NCI-H1436 treated with DMSO at 0.1 percent for 48 hours (cell line): Measurements from ENCODE around the gene PLLP.
A peak's percentile ranks its signal among the peaks of the same experiment; 100 is the strongest.
"Not testable (repeated sequence)": the region's sequence is repeated elsewhere in the genome, so short reads cannot be mapped to it uniquely, and the experiment has no call there.

Source experiments
- DNase-seq: peaks from one replicate; lab custom pipeline; 2025; lab: John Stamatoyannopoulos, UW

PLLP gene

GRCh38 chr16:57303021-57303909 is 18.8 kb upstream of the PLLP start:
- no peak for DNase-seq

GRCh38 chr16:57301126-57301817 is 16.8 kb upstream of the PLLP start:
- no peak for DNase-seq

- DNase-seq, result peak; percentile 98
Observed at GRCh38 chr16:57300387-57301125, 16.1 kb upstream of the PLLP start.

GRCh38 chr16:57299719-57300386 is 15.4 kb upstream of the PLLP start:
- DNase-seq, result peak; percentile 80

GRCh38 chr16:57299009-57299718 is 14.7 kb upstream of the PLLP start:
- DNase-seq, result peak; percentile 49

GRCh38 chr16:57297856-57298255 is 13.4 kb upstream of the PLLP start:
- DNase-seq, result no peak

- DNase-seq, result no peak
Observed at GRCh38 chr16:57289391-57290257, 5.2 kb upstream of the PLLP start.

- DNase-seq, result no peak
Observed at GRCh38 chr16:57285379-57285778, 907 bp upstream of the PLLP start.

- DNase-seq, result no peak
Observed at GRCh38 chr16:57284952-57285363, 486 bp upstream of the PLLP start.

- no peak for DNase-seq
Observed at GRCh38 chr16:57283959-57284208, 588 bp downstream of the PLLP start.

- no peak for DNase-seq
Observed at GRCh38 chr16:57283214-57283958, 1.1 kb downstream of the PLLP start.

GRCh38 chr16:57282510-57283213 is 1.8 kb downstream of the PLLP start:
- no peak for DNase-seq

- no peak for DNase-seq
Observed at GRCh38 chr16:57281791-57282190, 2.7 kb downstream of the PLLP start.

GRCh38 chr16:57279780-57280638 is 4.5 kb downstream of the PLLP start:
- no peak for DNase-seq

- no peak for DNase-seq
Observed at GRCh38 chr16:57278494-57278893, 6.0 kb downstream of the PLLP start.

GRCh38 chr16:57277586-57277985 is 6.9 kb downstream of the PLLP start:
- DNase-seq, result no peak

- no peak for DNase-seq
Observed at GRCh38 chr16:57276596-57276995, 7.9 kb downstream of the PLLP start.

- DNase-seq, result not testable (repeated sequence)
Observed at GRCh38 chr16:57275946-57276345, 8.5 kb downstream of the PLLP start.
